ENCODE data around the gene METTL25.
"Not testable (repeated sequence)": the region's sequence is repeated elsewhere in the genome, so short reads cannot be mapped to it uniquely, and the experiment has no call there.

The METTL25 gene, protein sequence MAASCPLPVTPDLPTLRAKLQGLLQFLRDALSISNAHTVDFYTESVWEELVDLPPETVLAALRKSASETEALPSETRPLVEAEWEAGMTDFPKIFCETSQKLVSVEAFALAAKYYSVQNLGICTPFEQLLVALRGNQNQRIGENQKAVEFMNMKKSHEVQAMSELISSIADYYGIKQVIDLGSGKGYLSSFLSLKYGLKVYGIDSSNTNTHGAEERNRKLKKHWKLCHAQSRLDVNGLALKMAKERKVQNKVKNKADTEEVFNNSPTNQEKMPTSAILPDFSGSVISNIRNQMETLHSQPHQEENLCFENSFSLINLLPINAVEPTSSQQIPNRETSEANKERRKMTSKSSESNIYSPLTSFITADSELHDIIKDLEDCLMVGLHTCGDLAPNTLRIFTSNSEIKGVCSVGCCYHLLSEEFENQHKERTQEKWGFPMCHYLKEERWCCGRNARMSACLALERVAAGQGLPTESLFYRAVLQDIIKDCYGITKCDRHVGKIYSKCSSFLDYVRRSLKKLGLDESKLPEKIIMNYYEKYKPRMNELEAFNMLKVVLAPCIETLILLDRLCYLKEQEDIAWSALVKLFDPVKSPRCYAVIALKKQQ

GRCh38 chr12:82358200-82359114 is at the start of gene METTL25, which contains the start of gene CCDC59:
TSS of gene METTL25 (plus strand) at chr12:82358529. CDS start at chr12:82358566, 37 bp downstream.
TSS of gene CCDC59 (minus strand) at chr12:82358387. CDS start at chr12:82358376, 11 bp downstream.
- peak; percentile 97 for DNase-seq

DNA sequence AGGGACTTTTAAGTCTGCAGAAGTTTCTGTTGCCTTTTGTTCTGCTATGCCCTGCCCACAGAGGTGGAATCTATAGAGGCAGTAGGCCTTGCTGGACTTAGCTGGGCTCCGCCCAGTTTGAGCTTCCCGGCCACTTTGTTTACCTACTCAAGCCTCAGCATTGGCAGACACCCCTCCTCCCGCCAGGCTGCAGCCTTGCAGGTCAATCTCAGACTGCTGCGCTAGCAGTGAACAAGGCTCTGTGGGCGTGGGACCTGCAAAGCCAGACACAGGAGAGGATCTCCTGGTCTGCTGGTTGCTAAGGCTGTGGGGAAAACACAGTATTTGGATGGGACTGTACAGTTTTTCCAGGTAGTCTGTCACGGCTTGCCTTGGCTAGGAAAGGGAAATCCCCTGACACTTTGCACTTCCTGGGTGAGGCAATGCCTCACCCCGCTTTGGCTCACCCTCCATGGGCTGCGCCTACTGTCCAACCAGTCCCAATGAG is 43.9 kb upstream of the METTL25 start:
- no peak for DNase-seq

- no peak for DNase-seq
These were observed 39.1 kb upstream of the METTL25 start for GRCh38 chr12:82319276-82319675.

GRCh38 chr12:82325540-82326336 is 32.6 kb upstream of the METTL25 start:
- DNase-seq: no peak

DNA sequence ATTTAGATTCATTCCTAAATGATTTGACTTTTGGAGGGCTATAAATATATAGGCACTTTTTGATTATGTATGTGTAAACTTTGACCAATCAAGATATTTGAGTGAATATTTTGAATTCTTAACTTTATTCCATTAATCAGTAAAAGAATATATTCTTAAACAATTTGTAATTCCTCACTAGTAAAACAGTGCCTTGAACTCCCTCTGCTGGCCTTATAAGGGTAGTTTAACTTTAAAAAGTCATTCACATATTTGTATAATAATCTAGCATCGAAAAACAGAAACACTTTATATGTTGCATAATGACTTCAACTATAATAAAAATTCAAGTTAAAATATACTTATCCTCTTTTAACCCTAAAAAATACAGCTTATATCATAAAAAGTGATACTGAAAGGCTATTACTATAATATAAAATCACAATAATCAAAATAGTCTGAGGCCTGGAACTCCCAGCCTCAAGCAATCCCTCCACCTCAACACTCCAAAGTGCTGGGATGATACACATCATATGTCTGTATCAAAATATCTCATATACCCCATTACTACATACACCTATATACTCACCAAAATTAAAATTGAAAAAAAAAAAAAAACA is 31.3 kb upstream of the METTL25 start:
- no peak for DNase-seq

DNA sequence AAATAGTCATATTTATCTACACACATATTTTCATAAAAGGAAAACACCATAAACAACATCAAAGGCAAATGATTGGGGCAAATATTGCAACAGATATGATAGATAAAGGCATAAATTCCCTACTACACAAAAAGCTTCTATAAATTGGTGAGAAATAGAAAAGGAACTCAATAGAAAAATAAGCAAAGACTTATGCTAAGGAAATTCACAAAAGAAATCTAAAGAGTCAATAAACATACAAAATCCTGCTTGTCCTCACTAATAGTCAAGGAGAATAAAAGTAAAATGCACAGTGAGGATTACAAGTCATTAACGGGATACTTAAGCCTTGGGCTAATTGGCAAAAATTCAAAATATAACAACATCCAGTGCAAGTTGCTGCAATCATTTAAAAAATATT is 30.5 kb upstream of the METTL25 start:
- no peak for DNase-seq

DNA sequence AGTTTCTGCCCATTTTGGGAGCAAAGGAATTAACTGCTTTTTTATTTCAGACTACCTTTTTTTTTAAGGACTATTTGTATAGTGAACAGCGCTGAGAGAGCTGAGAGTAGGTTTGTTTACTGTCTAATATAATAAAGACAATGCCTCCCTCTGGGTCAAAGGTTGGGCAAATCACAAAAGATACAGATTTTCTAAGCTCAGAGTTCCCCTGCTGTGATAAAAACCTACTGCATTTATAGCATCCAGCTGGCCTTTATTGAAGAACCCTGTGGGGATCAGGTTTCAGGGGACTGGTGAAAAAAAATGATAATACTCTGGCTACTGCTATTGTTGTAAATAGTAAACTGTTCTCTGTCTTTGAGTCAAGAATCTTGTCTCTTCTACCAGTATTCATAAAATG is 28.8 kb upstream of the METTL25 start:
- DNase-seq: no peak

GRCh38 chr12:82350161-82350560 is 8.2 kb upstream of the METTL25 start:
- DNase-seq: no peak

DNA sequence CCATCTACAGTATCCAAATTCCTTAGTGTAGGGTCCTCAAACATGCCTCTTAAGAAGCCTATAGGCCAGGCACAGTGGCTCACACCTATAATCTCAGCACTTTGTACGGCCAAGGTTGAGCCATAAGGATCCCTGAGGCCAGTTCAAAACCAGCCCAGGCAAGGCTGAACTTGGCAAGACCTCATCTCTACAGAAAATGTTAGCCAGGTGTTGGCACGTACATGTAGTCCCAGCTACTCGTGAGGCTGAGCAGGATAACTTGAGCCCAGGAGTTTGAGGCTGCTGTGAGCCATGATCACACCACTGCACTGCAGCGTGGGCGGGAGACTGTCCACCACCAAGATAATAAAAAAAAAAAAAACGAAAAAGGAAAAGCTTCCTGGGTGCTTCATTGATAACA is 6.9 kb upstream of the METTL25 start:
- no peak for DNase-seq

GRCh38 chr12:82357340-82357739 is 989 bp upstream of the METTL25 start:
- no peak for DNase-seq

GRCh38 chr12:82357845-82358199 is 507 bp upstream of the METTL25 start:
- DNase-seq: no peak

DNA sequence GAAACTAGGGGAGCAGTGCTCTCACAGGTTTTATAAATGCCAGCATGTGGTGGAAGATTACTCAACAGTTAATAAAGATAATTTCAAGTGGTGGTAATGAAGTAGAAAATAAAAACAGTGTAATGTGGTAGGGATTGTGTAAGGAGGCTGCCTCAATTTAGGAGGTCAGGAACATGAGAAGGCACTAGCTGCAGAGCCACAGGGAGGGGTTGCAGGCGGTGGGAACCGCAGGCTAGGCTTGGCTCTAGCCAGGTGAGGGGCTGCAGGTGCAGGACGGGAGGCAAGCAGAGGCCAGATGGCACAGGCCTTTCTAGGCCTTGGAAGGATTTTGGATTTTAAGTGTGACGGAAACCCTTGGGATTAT is 768 bp downstream of the METTL25 start:
- no peak for DNase-seq

DNA sequence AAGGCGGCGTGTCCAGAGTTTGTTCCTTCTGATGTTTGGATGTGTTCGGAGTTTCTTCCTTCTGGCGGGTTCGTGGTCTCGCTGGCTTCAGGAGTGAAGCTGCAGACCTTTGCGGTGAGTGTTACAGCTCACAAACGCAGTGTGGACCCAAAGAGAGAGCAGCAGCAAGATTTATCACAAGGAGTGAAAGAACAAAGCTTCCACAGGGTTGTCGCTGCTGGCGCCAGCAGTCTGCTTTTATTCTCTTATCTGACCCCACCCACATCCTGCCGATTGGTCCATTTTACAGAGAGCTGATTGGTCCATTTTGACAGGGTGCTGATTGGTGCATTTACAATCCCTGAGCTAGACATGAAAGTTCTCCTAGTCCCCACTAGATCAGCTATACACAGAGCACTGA is 2.5 kb downstream of the METTL25 start:
- not testable (repeated sequence) for DNase-seq

- DNase-seq: no peak
These were observed 3.2 kb downstream of the METTL25 start for GRCh38 chr12:82361461-82361915.

DNA sequence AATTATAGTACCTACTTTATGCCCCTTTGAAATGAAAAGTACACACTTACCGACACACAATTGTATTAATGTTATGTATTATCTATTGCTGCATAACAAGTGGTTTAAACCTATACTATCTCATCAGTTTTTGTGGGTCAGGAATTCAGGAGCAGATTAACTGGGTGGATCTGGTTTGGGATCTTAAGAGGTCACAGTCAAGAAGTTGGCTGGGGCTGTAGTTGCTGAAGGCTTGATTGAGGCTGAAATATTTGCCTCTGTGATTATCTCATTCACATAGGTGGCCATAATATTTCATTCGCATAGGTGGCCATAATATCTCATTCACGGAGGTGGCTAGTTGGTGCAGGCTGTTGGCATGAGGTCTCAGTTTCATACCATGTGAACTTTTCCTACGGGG is 5.7 kb downstream of the METTL25 start:
- DNase-seq: no peak

DNA sequence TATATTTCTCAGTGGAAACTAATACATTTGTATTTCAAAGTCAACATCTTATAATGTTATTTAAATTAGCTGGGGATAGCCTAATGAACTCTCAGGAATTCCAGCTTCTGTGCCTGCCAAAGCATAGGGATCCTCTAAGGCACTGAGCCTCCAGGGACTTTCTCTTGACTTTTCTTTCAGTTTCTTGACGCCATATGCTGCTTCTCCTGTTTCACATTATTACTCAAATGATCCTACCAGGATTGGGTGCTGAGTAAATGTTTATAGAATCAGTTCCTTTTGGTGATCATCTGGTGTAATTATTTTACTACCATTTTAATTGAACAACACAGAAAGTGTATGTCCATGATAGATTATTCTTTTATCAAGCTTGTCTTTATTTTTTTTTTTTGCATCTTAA is 7.9 kb downstream of the METTL25 start:
- no peak for DNase-seq

- no peak for DNase-seq
These were observed 16.9 kb downstream of the METTL25 start for GRCh38 chr12:82375201-82375600.

GRCh38 chr12:82378997-82379396 is 20.7 kb downstream of the METTL25 start:
- no peak for DNase-seq

GRCh38 chr12:82383930-82384552 is 25.7 kb downstream of the METTL25 start:
- DNase-seq: no peak

DNA sequence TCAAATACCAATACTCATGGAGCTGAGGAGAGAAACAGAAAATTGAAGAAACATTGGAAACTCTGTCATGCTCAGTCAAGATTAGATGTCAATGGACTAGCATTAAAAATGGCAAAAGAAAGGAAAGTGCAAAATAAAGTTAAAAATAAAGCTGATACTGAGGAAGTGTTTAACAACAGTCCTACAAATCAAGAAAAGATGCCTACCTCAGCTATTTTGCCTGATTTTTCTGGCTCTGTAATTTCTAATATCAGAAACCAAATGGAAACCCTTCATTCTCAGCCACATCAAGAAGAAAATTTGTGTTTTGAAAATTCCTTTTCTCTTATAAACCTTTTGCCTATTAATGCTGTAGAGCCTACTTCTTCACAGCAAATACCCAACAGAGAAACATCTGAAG is 40.5 kb downstream of the METTL25 start:
- DNase-seq: no peak

DNA sequence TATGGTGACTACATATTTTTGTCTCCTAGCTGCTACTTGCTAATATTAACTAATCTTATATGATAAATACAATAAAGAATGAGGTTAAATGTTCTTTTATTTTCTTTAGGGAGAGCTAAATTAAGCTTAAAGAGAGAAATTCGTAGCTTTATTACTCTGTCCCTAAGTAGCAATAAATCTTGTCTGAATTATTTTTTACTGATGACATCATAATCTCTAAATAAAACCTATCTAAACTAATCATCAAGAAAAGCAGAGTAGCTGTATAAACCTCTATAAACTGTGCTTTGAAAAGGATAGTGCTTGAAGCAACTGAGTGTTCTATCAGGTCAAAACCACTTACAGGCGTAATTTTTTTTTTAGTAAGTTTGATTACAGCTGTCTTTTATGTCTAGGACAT is 42.5 kb downstream of the METTL25 start:
- DNase-seq: no peak

DNA sequence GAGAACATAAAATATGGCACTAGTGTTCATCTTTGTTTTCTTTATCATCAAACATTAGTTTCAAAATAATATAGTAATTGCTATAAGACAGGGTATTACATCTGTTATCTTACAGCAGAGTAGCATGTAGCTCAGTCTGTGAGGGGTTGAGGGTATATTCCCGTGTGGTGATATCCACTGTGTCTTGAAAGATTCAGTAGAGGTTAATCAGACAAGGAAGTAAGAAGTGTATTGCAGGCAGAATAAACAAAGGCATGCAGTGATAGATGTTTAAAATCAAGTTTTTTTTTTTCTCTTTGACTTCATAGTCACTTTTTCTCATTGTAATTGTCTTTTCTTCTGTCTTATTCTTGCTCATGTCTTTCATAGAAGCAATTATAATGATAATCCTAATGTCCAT is 48.3 kb downstream of the METTL25 start:
- DNase-seq: no peak

Data from CD4-positive, alpha-beta T cell treated with Interferon gamma for 1 hour (primary cell).